Vagina (tissue), 2 donors: ENCODE measurements around the gene FBXL17.

ENCODE experiments used
- POLR2A ChIP-seq, 2 donors: fragments of 450-650 bp; IDR thresholded peaks; one replicate each; pipeline ENCODE4 v1.6.1; 2017; ENCODE audit warnings: antibody characterized with exemption in 2 of 2, mild to moderate bottlenecking in 2 of 2, moderate library complexity in 2 of 2
- POLR2AphosphoS5 ChIP-seq, 2 donors: sonication (generic); formaldehyde crosslinking; IDR thresholded peaks; one replicate each; pipeline ENCODE4 v1.9.0; 2017; ENCODE audit warnings: antibody characterized with exemption in 2 of 2, mild to moderate bottlenecking in 2 of 2, low read depth in 1 of 2; ENCODE audit not compliant: insufficient read depth in 1 of 2
- TF ChIP-seq, protein P1 (sequence below), 3 experiments: fragments of 450-650 bp in 2 of 3; fragments of 200-600 bp in 1 of 3; sonication (generic) in 1 of 3; IDR thresholded peaks; one replicate each; pipeline ENCODE4 v1.5.1; 2017 to 2019; ENCODE audit warnings: antibody characterized with exemption in 3 of 3, mild to moderate bottlenecking in 2 of 3, moderate library complexity in 2 of 3

DNA sequence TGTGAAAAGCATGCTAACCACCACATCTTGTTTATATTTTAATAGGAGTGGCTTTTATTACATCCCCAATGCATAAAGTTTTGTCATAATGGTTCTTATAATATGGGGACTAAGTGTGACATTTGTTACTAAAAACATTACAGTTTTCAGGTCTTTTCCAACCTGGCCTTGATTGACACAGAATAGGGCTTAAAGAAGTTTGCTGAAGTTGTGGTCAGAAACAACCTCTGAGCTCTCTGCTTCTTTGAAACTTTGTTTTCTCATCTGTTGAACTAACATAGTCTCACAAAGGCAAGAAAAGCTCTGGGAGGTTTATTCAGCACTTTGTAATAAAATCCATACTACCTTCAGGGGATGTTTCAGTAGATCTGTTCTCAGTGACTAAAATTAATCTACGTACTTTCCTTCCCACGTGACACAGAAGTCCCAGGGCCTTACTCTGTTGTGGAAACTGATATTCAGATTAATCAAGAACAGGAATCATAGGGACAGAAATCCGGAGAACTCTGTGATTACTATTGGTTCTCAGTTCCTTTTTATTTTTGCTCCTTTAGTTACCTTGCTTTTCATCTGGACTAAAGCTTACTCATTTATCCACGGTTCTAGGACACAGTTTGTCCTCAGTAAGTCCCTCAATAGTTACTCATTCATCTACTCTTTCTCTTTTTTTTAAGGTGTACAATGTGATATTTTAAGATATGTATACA lies 422.2 kb downstream of the FBXL17 start:
- no peak for TF ChIP-seq POLR2AphosphoS5 (IDR thresholded peaks at IDR 0.05; ENCODE audit: insufficient read depth in 1 of 2, low read depth in 1 of 2)
- TF ChIP-seq, protein P1, sequence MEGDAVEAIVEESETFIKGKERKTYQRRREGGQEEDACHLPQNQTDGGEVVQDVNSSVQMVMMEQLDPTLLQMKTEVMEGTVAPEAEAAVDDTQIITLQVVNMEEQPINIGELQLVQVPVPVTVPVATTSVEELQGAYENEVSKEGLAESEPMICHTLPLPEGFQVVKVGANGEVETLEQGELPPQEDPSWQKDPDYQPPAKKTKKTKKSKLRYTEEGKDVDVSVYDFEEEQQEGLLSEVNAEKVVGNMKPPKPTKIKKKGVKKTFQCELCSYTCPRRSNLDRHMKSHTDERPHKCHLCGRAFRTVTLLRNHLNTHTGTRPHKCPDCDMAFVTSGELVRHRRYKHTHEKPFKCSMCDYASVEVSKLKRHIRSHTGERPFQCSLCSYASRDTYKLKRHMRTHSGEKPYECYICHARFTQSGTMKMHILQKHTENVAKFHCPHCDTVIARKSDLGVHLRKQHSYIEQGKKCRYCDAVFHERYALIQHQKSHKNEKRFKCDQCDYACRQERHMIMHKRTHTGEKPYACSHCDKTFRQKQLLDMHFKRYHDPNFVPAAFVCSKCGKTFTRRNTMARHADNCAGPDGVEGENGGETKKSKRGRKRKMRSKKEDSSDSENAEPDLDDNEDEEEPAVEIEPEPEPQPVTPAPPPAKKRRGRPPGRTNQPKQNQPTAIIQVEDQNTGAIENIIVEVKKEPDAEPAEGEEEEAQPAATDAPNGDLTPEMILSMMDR (IDR thresholded peaks at IDR 0.05), result no peak
- no peak for TF ChIP-seq POLR2A (IDR thresholded peaks at IDR 0.05)
